H7 (cell line): Measurements from ENCODE around the gene LYG1. TPM values are rescaled to one million over a fixed set of nuclear protein-coding genes. Genes with fewer than 3 reads are reported as not detected.
"Not testable (repeated sequence)": the region's sequence is repeated elsewhere in the genome, so short reads cannot be mapped to it uniquely, and the experiment has no call there.

Experiments
- DNase-seq: peaks from one replicate; pipeline ENCODE4 v3.0.0; 2012
- H3K27me3 ChIP-seq: 2 replicates; pipeline ENCODE4 v1.6.0; 2011; ENCODE audit warnings: mild to moderate bottlenecking, low read length; ENCODE audit not compliant: control insufficient read depth, insufficient read depth
- H3K36me3 ChIP-seq: replicated peaks from 2 replicates; pipeline ENCODE4 v1.5.1; 2011; ENCODE audit warnings: low read length; ENCODE audit not compliant: control insufficient read depth, insufficient read depth
- H3K4me3 ChIP-seq: 2 replicates; pipeline ENCODE4 v1.5.1; 2011; ENCODE audit warnings: low read depth, mild to moderate bottlenecking, control low read depth, low read length, moderate library complexity; ENCODE audit not compliant: insufficient read depth
- total RNA-seq: library from RNA; depleted of rRNA; stranded (reverse); fragments of >200 nt; shearing (Covaris generic); gene quantifications from 2 replicates; pipeline ENCODE4 v1.2.3, GENCODE V29; 2014

The LYG1 gene
- total RNA-seq, 1 experiment from 2014 or later: 0.14 TPM

DNA sequence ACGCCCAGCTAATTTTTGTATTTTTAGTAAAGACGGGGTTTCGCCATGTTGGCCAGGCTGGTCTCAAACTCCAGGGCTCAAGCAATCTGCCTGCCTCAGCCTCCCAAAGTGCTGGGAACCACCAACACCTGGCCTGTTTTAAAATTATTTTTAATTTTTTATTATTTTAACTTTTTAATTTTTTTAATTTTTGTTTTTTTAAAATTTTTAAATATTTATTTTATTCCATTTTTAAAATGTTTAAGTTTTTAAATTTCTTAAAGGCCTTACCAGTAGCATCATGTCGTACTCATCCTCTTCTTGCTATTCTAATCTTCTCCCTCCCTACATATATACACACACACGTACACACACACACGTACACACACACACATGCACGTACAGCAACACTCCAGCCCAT lies 1.4 kb downstream of the LYG1 start:
- no peak overlapping the region for H3K4me3 ChIP-seq
- no peaks in the 10 kb centered on the region for H3K27me3 ChIP-seq
- H3K36me3 ChIP-seq: no peaks in the 10 kb centered on the region
- no peak for DNase-seq

- Histone ChIP-seq H3K36me3 (no peaks in the 10 kb centered on the region), H3K4me3 (no peak overlapping the region)
- no peak for DNase-seq
Observed at GRCh38 chr2:99297994-99298393, 3.0 kb downstream of the LYG1 start.

DNA sequence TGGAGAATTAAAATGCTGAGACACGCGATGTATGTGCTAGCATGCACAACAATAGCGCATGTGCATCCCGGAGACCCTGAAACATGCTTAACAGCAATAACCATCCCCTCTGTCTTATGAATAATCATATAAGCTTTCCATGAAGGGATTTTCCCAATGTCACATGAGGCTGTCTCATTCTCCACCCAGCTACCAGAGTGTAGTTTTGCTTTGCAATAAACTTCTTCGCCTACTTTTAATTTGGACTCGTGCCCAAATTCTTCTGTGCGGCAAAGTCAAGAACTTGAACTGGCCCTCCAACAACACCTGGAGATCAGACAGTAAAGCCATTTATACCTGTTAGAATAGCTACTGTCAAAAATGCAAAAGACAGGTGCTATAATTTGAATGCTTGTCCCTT lies 15.5 kb downstream of the LYG1 start:
- no peak overlapping the region for H3K4me3 ChIP-seq
- no peak for DNase-seq

More at GRCh38 chr2:99297994-99298393, 3.0 kb downstream of the LYG1 start:
- no peaks in the 10 kb centered on the region for H3K27me3 ChIP-seq

GRCh38 chr2:99279969-99280695 lies 20.9 kb downstream of the LYG1 start:
- Histone ChIP-seq H3K4me3 (no peak overlapping the region), H3K27me3 (no peaks in the 10 kb centered on the region), H3K36me3 (no peaks in the 10 kb centered on the region)
- no peak for DNase-seq

More for the DNA sequence above, 15.5 kb downstream of the LYG1 start:
- no peaks in the 10 kb centered on the region for H3K27me3 ChIP-seq
- no peaks in the 10 kb centered on the region for H3K36me3 ChIP-seq

GRCh38 chr2:99278793-99279291 lies 22.2 kb downstream of the LYG1 start:
- Histone ChIP-seq H3K4me3 (no peak overlapping the region), H3K27me3 (no peaks in the 10 kb centered on the region), H3K36me3 (no peaks in the 10 kb centered on the region)
- DNase-seq: no peak

DNA sequence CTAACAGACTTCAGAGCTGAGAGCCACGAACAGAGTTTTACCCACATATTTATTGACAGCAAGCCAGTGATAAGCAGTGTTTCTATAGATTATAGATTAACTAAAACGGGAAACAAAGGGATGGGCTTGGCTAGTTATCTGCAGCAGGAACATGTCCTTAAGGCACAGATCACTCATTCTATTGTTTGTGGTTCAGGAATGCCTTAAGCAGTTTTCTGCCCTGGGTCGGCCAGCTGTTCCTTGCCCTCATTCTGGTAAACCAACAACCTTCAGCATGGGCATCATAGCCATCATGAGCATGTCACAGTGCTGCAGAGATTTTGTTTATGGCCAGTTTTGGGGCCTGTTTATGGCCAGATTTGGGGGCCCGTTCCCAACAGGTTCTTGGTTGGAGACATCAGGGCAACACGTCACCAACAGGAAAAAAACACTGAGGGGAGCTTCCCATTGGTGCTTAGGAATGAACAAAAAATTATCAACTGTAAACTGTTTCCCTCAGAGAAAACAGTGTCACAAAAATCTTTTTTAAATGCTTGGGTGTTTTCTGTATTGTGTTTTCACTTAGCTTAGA lies 22.7 kb downstream of the LYG1 start:
- DNase-seq, H3K36me3 ChIP-seq, H3K4me3 ChIP-seq: not testable (repeated sequence)

DNA sequence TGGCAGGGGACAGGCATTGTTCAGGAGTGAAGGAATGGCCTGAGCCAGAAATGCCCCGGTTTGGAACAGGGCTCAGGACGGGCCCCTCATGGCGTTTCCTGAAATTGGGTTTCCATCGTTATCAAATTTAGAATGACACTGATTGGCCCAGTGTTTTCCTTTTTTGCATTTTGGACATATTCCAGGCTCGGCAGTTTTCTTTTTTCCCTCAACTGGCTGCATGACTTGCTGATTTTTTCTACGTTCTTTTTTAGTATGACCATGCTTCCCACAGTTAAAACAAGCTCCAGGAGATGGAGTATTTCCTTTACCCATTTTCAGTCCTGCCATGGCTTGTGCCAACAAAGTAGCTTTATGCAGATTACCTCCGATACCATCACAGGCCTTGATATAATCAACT lies 25.1 kb downstream of the LYG1 start:
- no peak for DNase-seq
- Histone ChIP-seq H3K36me3 (no peaks in the 10 kb centered on the region), H3K27me3 (no peaks in the 10 kb centered on the region), H3K4me3 (no peak overlapping the region)

More for the DNA sequence above, 22.7 kb downstream of the LYG1 start:
- not testable (repeated sequence) for H3K27me3 ChIP-seq

DNA sequence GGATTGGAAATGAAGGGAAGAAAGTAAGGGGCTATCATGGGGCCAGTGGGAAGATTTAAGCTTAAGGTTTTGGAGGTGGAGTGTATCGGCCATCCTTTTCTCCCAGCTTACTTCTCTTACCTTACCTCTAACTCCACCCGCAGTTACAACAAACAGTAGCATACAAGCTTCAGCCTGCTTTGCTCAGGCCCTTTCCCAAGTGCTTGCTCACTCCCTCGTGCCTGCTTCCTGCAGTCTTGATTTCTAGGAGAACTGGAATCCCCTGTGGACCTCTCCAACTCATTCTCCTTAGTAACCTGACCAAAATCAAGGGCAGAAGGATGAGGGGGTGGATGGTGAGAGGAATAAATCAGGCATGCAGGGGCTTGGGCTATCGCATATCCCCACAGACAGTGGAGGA lies 39.8 kb downstream of the LYG1 start:
- Histone ChIP-seq H3K4me3 (no peak overlapping the region), H3K27me3 (no peaks in the 10 kb centered on the region), H3K36me3 (no peaks in the 10 kb centered on the region)
- DNase-seq: no peak

DNA sequence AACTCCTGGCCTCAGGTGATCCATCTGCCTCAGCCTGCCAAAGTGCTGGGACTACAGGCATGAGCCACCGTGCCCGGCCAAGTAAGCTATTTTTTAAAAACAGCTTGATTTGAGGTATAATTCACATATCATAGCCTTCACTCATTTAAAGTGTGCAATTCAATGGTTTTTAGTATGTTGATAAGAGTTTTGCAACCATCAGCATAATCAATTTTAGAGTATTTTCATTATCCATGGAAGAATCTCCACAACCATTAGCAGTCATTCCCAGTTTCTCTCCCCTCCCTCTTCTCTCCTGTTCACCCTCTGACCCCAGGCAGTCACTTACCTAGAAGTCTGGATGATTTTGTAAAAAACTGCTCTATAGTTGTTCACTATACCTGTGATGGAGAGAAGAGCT lies 40.8 kb downstream of the LYG1 start:
- DNase-seq: no peak
- no peaks in the 10 kb centered on the region for H3K27me3 ChIP-seq
- no peak overlapping the region for H3K4me3 ChIP-seq
- no peaks in the 10 kb centered on the region for H3K36me3 ChIP-seq

GRCh38 chr2:99259465-99259864 lies 41.5 kb downstream of the LYG1 start:
- Histone ChIP-seq H3K27me3 (no peaks in the 10 kb centered on the region), H3K4me3 (no peak overlapping the region), H3K36me3 (no peaks in the 10 kb centered on the region)
- DNase-seq: no peak

- no peak for DNase-seq
- Histone ChIP-seq H3K4me3 (no peak overlapping the region), H3K27me3 (no peaks in the 10 kb centered on the region), H3K36me3 (no peaks in the 10 kb centered on the region)
Observed at GRCh38 chr2:99256677-99257076, 44.3 kb downstream of the LYG1 start.

DNA sequence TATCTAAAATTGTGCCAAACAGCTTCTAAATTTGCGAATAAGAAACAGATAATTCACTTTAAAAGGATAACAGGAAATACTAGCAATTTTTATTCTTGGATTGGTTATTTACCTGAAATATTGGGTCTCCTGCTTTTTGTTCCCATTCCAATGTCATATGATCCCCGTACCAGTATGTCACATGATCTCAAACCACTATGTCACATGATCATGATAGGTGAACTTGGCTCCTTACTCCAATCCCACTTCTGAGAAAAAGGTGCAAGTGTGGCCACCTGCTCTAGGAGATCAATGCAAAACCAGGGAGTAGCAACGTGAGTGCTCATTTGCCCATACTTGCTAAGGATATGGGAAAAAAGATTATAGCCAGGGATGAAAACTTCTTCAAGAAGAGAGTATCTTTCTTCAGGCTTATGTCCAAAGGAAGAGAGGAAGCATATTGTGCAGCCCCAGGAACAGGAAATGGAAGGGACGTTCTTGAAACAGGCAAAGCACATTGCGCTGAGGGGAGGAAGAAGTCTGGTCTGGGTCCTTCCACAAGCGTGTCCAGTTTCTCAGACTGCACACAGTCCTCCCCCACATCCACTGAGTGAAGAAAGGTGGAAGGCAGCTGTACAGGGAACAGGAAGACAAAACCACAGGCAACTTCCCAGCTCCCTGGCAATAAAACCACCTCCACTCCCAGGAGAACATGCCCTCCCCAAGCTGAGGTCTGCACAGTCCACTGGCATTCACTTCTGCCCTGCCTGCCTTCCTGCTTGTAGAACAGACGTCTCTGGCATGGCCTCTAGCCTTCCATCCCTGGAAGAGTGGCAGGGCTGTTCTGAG lies 45.3 kb downstream of the LYG1 start, which contains the start of gene LYG2:
LYG2 (minus strand) TSS at position 176 of the 828 bp plus-strand sequence. CDS start 1,406 bp downstream, outside the sequence.
- no peak for DNase-seq
- Histone ChIP-seq H3K36me3 (no peaks in the 10 kb centered on the region), H3K4me3 (no peak within 1 kb of the TSS)

GRCh38 chr2:99249951-99250350 lies 51.0 kb downstream of the LYG1 start:
- no peaks in the 10 kb centered on the region for H3K36me3 ChIP-seq
- H3K27me3 ChIP-seq: no peaks in the 10 kb centered on the region
- no peak overlapping the region for H3K4me3 ChIP-seq
- no peak for DNase-seq

More for the DNA sequence above, 45.3 kb downstream of the LYG1 start, which contains the start of gene LYG2:
- H3K27me3 ChIP-seq: no peaks in the 10 kb centered on the region

GRCh38 chr2:99242151-99242550 lies 58.8 kb downstream of the LYG1 start:
- Histone ChIP-seq H3K36me3 (no peaks in the 10 kb centered on the region), H3K4me3 (no peak overlapping the region), H3K27me3 (no peaks in the 10 kb centered on the region)
- no peak for DNase-seq
